ENCODE measurements around the gene AGAP2.
A peak's percentile ranks its signal among the peaks of the same experiment; 100 is the strongest.

The AGAP2 gene

DNA sequence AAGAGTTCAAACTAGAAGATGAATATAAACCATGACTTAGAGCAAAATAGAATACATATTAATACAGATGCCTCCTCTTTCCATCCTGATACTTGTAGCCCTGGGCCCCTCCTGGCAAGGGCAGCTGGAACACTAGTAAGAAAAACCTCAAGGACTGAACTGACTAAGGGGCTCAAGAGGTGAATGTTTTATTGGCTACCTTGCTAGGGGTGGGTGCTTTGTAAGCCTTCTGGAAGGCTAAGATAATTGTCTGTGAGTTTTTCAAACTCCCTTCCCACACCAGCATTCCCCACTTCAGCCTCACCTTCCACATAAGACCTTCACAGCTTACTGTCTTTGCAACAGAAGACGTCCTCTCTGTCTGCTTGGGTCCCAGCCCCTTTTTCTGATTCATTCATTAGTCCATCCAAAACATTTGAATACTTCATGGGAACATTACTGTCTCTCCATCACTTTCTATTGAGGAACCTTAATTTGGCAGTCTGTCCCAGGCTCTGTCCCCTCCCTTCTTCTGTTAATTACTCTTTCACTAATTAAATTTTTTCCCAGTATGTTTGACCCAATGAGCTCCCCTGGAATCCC is 15.3 kb upstream of the AGAP2 start:
- no peak for ATAC-seq
- DNase-seq: no peak

GRCh38 chr12:57752668-57753000 is 14.1 kb upstream of the AGAP2 start:
- DNase-seq (no peak), ATAC-seq (no peak)

DNA sequence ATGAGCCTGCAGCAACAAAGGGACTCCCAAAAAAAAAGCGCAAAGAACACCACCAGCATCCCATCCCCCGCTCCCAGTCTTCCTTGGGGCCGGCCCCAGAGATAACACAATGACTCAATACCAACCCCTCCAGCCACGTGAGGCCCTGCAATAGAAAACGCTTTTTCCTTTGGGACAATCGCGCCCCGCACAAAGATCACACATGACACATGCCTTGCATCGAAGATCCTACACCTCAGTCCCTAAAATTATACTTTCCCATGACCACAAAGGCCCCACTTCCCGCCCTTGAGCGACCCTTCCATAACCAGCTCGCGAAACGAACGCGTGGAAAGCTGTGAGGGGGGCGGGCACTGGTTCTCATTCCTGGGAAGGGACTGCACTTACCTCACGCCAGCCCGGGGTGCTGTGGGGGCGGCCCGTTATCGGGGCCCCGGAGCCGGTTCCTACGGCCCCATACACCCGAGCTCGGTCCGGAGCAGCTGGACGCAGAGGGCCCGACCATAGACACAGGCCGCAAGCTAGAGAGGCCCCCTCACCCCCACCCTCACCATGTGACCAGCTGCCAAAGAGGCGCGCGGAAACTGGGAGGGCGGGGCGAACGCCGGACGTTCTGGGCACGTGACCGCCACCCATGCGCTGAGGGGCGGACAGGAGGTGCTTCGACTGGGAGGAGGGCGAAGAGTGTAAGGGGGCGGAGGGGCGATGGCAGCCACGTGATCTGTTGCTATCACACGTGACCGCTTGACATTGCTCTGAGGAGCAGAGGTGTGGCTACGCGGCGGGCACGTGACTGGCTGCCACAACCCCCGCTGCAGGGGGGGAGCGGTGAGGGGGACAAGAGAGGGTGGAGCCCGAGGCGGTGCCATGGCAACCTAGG is 13.5 kb upstream of the AGAP2 start, which contains the start of gene CDK4:
Gene CDK4, minus strand, starts transcription at position 523 of the 880 bp plus-strand sequence. CDS start 593 bp downstream, outside the sequence.
- ATAC-seq (peak; percentile 80), DNase-seq (peak; percentile 99)

DNA sequence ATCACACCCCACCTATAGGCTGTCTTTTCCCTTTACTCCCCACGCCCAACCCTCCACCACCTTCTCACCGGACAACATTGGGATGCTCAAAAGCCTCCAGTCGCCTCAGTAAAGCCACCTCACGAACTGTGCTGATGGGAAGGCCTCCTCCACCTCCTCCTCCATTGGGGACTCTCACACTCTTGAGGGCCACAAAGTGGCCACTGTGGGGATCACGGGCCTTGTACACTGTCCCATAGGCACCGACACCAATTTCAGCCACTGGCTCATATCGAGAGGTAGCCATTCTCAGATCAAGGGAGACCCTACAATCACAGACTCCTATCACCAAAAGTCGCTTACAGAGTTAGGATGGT is 12.9 kb upstream of the AGAP2 start:
- ATAC-seq: no peak
- no peak for DNase-seq

DNA sequence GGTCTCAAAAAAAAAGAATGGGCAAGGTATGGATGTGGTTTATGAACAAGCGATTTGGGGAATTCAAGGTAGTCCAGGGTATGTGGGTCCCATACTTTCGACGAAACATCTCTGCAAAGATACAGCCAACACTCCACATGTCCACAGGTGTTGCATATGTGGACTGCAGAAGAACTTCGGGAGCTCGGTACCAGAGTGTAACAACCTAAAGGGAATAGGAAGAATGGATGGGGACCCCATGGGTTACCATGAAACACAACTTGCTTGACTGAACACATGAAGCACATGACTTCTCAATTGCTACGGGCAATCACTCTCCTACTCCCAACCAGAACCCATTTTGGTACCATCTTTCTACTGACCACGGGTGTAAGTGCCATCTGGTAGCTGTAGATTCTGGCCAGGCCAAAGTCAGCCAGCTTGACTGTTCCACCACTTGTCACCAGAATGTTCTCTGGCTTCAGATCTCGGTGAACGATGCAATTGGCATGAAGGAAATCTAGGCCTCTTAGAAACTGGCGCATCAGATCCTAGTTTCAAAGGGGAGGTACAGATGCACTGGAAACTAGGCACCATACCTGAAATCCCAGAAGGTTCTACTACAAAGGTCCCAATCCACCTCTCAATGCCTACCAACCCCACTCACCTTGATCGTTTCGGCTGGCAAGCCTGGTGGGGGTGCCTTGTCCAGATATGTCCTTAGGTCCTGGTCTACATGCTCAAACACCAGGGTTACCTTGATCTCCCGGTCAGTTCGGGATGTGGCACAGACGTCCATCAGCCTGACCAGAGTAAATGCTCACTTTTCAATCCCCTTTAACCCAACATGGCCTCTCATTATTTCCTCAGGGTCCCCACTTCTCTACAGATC is 12.3 kb upstream of the AGAP2 start:
- ATAC-seq (no peak), DNase-seq (no peak)

GRCh38 chr12:57749061-57749460 is 10.5 kb upstream of the AGAP2 start:
- DNase-seq (no peak), ATAC-seq (no peak)

DNA sequence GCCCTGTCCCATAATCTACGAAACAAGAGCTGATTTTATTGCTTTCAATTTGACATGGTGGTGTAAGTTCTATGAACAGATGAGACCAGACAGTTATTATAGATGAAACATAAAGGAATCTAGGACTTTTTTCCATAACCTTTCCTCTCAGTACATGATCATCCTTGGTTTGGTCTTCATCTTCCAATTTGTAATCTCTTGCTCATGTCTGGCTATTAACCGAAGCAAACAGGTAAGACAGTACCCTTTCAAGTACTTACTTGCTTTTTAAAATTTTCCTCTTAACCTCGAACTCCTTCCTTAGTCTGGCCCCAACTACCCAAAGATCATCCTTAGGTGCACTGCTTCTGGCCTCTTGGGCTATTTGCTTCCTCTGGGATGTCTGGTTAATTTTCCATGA is 7.5 kb upstream of the AGAP2 start:
- no peak for ATAC-seq
- no peak for DNase-seq

- ATAC-seq: no peak
- no peak for DNase-seq
Observed at GRCh38 chr12:57745485-57745881, 6.9 kb upstream of the AGAP2 start.

DNA sequence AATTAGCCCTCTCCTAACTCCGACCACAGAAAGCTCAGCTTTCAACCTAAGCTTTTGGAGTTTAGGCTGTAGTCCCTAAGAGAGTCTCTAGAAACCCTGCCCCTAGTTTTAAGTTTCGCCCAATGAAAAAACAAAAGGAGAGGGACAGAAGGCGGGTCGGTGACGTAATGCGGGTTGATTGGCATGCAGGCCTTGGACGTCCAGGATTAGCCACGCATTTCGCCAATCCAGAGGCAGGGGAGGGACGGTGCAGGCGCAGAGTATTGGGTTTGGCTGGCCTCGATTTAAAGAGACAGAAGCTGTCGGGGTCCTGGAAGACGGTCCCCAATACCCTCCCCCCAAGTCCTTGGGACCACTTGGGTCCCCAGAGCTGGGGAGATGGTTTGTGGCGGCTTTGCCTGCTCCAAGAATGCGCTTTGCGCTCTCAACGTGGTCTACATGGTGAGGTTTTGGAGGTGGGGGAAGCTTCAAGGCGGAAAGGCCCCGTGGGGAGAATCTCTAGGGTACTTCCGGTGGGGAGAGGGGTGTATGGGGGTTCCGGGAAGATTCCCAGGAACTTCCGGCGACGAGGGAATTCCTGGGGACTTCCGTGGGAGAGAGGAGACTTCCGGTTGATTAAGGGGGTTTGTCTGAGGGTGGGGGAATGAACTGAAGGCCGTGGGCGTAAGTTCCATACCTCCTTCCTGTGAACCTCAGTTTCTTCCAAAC is 6.4 kb upstream of the AGAP2 start, which contains the start of gene TSPAN31:
Gene TSPAN31, plus strand, starts transcription at position 263 of the 708 bp plus-strand sequence. Its CDS starts 116 bp downstream, at position 379.
- ATAC-seq: peak; percentile 84
- peak; percentile 93 for DNase-seq

GRCh38 chr12:57744194-57744776 is 5.7 kb upstream of the AGAP2 start:
- ATAC-seq (peak; percentile 36), DNase-seq (peak; percentile 81)

DNA sequence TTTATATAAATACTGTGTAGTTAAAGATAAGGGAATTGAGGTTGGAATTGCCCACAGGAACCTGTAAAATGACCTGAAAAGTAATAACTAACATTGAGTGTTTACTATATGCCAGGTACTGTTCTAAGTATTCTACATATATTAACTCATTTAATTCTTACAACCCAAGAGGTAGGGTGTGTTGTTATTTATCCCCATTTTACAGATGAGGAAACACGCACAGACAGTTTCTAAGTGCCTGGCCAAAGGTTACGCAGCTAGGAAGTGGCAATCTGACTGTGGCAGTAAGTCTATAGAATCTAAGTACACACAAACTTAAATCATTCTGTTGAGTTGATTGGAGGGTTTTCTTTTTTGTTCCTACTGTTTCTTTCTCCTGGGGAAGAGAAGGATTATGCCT is 5.2 kb upstream of the AGAP2 start:
- no peak for ATAC-seq
- DNase-seq: no peak

- ATAC-seq (peak; percentile 75), DNase-seq (peak; percentile 82)
Observed at GRCh38 chr12:57741844-57742738, 3.5 kb upstream of the AGAP2 start.

DNA sequence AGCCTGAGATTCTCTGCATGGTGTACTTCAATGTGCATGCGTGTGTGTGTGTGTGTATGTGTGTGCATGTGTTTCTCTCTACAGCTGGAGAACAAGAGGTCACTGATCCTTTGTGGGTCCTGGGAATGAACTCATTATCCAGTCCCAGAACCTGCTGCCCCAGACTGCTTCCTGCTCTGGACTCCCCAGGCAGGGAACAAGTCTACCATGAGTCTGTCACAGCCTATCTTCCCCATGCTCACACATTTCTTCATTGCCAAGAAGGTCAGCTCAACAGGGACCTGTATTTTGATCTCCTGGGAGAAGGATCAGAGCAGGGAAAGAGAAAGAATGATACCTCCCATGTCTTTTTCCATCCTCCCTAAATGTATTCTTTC is 2.9 kb upstream of the AGAP2 start:
- DNase-seq: no peak
- no peak for ATAC-seq

- DNase-seq (peak; percentile 76), ATAC-seq (peak; percentile 67)
Observed at GRCh38 chr12:57740656-57741412, 2.3 kb upstream of the AGAP2 start.

DNA sequence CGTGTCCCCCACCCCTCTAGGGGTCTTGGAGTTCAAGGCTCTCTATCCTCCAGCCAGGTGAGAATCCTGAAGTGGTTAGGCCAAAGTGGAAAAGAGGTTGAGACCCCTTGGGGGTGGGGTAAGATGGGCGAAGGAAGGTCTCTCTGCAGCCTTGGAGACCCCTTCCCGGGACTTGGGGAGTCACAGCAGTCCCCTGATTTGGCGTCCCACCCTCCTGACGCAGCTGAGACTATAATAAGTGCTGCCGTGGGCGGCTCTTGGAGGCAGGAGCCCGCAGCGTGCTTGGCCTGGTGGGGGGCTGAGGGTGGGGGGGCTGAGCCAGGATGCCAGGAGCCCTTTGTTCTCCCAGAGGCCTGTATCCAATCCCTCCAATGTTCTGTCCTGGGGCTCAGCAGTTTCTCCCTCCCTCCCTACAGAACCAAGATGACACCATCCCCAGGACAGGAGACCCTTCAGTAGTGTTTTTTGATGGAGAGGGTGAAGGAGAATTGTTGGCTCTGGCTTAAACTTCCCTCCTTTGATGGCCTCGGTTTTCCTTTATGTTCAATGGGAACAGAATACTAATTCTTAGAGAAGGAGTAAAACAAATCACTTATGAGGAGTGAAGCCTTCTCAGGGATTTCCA is 1.5 kb upstream of the AGAP2 start:
- ATAC-seq: no peak
- no peak for DNase-seq

GRCh38 chr12:57739387-57739786 is 845 bp upstream of the AGAP2 start:
- ATAC-seq: no peak

GRCh38 chr12:57737467-57738460 is 778 bp downstream of the AGAP2 start:
- DNase-seq (no peak), ATAC-seq (no peak)

More at GRCh38 chr12:57739387-57739786, 845 bp upstream of the AGAP2 start:
- DNase-seq: no peak
